ENCODE results near the gene ELF1.

The ELF1 gene

GRCh38 chr13:41006978-41007743, 12.0 kb downstream of the ELF1 start:
- DNase-seq (ENCODE audit: low read depth), result no peak

- DNase-seq (ENCODE audit: low read depth), result no peak
Observed at GRCh38 chr13:41006306-41006705, 12.8 kb downstream of the ELF1 start.

GRCh38 chr13:41005704-41006103, 13.4 kb downstream of the ELF1 start:
- DNase-seq (ENCODE audit: low read depth), result no peak

GRCh38 chr13:41004875-41005693, 14.0 kb downstream of the ELF1 start:
- no peak for DNase-seq (ENCODE audit: low read depth)

GRCh38 chr13:41002606-41003005, 16.5 kb downstream of the ELF1 start:
- no peak for DNase-seq (ENCODE audit: low read depth)

DNA sequence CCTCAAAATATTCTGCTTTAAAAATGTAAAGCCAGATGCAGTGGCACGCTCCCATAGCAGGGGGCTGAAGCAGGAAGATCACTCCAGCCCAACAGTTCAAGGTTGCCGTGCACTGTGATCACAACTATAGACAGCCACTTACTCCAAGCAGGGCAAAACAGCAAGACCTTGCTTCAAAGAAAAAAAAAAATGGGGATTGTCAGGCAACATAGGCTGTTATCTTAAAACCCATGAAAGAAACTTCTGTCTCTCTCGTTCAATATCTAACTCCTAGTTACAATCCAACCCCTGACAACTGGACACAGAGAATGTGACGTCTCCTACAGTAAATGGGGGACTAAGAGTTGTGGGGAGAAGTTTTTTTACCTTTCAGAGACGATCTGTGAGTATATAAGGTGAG, 17.4 kb downstream of the ELF1 start:
- DNase-seq (ENCODE audit: low read depth), result no peak

DNA sequence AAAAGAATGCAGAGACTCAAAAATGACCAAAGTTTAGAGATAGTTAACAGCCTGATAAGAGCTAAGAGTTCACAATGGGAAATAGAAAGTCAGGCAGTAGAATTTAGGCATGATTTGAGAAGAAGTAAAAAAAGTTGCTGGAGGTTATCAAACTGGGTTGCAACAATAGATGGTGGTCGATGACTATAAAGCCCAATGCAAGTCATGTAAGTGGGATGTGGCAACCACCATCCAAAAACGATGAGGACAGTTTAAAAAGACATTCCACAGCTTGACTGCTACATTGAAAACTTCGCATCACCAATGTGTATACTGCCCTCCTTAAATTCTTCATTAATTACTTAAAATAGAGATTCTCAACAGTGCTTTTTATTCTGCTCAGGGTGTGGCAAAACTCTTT, 19.7 kb downstream of the ELF1 start:
- no peak for DNase-seq (ENCODE audit: low read depth)

DNA sequence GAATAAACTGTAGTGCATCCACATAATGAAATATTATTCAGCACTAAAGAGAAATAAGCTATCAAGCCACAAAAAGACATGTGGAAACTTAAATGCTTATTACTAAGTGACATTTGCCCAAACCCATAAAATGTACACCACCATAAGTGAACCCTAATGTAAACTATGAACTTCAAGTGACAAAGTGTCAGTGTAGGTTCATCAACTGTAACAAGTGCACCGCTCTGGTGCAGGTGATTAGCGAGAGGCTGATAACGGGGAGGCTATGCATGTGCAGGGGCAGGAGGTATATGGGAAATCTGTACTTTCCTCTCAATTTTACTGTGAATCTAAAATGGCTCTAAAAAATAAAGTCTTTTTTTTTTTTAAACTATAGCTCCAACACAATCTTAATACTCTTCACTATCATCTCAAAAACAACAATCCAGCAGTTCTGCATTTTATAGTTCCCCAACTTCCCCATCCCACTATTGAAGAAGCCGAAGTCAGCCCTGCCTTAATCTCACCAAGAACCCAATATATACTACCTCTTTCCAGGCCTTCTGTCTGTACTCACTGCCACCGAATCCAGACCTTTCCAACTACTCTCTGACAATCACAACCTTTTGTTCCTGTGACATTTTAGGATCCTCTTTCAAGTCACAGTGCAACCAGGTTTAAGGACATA, 22.6 kb downstream of the ELF1 start:
- no peak for DNase-seq (ENCODE audit: low read depth)

- no peak for DNase-seq (ENCODE audit: low read depth)
Observed at GRCh38 chr13:40995997-40996396, 23.1 kb downstream of the ELF1 start.

- no peak for DNase-seq (ENCODE audit: low read depth)
Observed at GRCh38 chr13:40994581-40995230, 24.4 kb downstream of the ELF1 start.

DNA sequence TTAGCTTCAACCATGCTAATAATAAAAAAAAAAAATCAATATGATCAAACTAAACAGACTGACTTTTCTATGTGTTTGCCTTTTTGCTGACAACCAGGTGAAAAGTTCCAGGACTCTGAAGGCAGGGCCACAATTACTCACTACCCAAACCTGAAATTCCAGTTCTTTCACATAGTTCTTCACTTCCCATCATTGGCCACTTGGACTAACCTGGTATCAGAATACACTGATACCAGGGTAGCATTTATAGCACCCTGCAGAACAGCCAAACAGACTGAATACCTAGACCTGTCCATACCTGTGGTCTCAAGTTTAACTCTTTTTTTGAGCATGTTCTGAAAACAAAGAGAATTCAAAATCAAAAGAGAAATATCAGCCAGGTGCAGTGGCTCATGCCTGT, 25.1 kb downstream of the ELF1 start:
- no peak for DNase-seq (ENCODE audit: low read depth)

- DNase-seq (ENCODE audit: low read depth), result no peak
Observed at GRCh38 chr13:40992678-40993518, 26.2 kb downstream of the ELF1 start.

- no peak for DNase-seq (ENCODE audit: low read depth)
Observed at GRCh38 chr13:40987606-40988280, 31.4 kb downstream of the ELF1 start.

GRCh38 chr13:40986101-40986856, 32.8 kb downstream of the ELF1 start:
- DNase-seq (ENCODE audit: low read depth), result no peak

DNA sequence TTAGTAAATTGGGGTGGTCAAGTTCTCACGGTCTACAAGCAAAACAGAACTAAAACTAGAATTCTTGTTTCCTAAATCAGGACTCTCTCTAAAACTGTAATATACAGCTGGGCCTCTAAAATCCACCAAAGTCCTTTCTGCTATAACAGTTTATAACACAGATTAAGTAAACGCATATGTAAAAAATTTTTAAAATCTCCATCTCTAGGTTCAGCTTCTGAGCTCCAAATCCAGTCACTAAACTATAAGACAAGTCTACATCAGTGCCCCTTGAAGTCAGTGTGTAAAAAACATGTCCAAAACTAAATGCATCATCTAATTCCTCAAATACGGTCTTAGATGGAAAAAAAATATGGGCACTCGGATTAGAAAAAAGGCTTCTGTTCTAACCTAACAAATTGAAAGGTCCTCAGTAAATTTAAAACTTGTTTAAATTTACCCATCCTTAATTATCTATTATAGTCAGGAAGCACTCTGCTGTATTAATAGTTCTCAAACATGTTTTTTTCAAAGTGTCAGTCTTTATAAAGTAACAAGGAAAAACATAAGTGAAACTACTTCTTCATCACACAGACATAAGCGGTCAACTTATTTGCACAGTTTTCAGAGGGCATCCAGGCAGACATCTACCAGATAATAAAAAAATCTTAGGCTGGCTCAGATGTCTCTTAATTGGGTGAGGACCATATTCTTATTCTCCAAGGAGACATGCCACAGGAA, 33.6 kb downstream of the ELF1 start:
- DNase-seq (ENCODE audit: low read depth), result no peak

DNA sequence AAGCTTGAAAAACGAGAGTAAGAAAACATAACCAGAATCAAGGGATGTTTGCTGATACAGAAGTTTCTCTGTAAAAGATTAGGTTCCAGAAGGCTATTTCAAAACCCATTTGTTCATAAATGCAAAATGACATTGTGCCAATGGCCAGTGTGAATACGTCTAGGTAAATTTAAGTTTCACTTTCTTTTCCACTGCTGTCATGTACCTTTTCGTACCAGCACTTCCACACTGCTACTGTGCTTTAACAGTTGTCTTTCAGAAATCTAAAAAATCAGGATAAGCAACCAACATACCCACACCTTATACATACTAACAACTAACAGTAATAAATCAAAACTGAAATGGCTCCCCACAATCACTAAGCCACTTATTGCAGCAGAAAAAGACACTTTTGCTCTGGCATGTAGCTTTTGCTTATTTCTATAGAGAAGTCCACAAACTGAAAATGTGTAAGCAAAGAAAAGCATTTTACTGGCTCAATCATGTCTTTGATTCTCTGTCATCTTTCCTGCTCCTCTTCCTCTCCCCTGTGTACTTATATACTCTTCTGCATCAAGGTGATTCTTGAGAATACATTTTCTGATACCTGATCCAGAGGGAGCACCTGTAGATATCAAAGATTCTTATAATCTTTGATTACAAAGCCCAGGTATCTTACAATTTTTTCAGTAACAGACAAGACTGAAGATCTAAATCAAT, 34.3 kb downstream of the ELF1 start:
- no peak for DNase-seq (ENCODE audit: low read depth)

DNA sequence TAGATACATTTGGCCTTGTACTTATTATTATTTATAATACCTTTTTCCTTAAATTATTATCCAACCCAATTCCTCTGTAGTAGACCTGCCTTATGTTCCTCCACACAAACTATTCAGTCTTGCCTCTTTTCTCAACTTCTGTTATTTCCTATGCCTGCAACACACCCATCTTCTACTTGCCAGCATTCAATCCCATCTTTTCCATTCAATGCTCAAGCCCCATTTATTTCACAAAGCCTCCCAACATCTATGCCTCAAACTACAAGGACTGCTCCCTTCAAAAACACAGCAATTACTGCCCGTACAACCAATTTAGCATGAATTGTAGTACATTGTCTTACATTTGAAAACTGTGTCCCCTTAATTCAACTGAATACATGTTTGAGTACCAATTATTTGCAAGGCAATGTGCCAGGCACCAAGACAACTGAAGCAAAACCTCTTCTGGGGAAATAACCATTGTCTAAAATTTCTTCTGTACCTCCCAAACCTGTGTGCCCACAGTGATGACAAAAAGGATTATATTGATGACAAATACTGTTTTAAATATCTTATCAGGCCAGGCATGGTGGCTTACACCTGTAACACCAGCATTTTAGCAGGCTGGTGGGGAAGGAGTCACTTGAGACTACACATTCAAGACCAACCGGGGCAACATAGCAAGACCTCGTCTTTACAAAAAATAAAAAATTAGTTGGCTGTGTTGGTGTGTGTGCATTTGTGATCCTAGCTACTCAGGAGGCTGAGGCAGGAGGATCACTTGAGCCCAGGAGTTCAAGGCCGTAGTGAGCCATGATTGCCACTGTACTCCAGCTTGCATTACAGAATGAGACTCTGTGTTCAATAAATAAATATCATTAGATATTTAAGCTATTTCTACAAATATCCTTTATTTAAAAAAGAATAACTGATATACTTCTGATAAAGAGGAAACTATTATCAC, 35.1 kb downstream of the ELF1 start:
- no peak for DNase-seq (ENCODE audit: low read depth)

DNA sequence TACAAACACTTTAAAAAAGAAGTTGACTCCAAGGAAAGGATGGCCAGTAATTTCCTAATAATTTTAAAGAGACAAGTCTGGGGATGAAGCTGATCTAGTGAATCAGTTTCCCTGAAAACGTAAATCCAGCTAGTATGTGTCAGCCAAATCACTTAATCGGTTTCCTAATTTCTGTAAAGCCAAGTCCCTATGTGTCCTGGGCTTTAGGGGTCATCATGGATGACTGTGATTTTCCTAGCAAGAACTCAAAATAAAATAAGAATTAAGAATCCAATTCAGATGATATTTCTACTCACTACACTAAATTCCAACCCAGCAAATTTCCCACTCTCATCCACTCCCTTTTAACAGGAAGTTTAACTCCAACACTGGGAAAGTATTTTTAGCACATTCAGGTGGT, 35.9 kb downstream of the ELF1 start:
- no peak for DNase-seq (ENCODE audit: low read depth)
